Ramos (cell line): ENCODE results near the gene TMEM50B.

Source experiments
- in situ Hi-C: fragments of 300-500 bp; cut with MboI; formaldehyde crosslinking; loops from one replicate; pipeline ENCODE4 v1.14.3; 2022; ENCODE audit warnings: low sequenced_read_pairs; ENCODE audit not compliant: unreplicated experiment

Gene TMEM50B

DNA sequence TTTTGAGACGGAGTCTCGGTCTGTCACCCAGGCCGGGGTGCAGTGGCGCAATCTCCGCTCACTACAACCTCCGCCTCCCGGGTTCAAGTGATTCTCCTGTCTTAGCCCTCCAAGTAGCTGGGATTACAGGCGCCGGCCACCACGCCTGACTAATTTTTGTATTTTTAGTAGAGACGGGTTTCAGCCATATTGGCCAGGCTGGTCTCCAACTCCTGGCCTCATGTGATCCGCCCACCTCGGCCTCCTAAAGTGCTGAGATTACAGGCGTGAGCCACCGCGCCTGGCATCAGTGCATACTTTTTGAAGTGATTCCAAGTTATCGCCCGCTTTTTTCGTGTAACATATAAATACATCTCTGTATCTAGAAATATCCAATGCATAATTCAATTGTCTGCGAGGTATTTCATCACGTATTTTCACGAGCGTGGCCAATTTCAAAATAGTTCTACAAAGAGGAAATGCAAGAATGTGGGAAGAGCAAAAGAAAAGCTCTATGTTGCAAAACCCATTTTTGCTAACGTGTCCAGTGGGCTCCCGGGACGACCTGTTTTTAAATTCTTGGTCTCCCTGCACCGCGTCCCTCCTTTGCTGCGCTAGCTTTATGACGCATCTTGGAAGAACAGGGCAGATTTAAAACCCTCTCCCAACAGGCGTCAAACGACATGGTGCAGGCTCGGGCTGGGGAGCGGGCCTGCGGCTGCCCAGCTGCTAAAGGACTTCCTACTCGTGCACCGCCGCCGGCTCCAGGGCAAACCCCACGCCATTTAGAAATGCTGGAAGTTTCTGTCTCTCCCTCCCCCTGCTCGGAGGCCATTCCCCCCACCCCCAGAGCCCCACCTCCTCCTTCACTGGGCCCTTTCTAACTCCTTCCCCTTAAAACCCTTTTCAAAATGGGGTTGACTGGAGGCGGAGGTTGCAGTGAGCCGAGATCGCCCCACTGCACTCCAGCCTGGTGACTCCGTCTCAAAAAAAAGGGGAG, 77.5 kb downstream of the TMEM50B start:
- in situ Hi-C loops, result no loop called here

DNA sequence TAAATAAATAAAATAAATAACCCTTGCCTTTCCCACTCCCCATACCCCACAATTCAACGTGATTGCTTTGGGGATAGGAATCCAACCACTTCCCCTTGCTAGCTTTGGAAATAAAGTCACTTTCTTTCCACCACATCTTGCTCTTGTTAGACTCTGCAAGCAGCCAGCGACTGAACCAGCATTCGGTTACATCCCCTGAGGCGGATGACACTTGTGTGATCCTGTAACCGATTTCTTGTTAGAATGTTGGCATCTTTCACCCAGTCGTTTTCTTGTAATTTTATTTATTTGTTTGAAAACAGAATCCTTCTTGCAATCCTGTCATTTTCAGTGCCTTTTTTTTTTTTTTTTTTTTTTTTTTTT, 78.2 kb downstream of the TMEM50B start:
- in situ Hi-C loops, result no loop called here
